Upper lobe of right lung (tissue), 1 donor: Measurements from ENCODE around the gene POLE. TPM values are rescaled to one million over a fixed set of nuclear protein-coding genes. Genes with fewer than 3 reads are reported as not detected.

ENCODE experiments used
- ATAC-seq: fragments of 200-7000 bp; cut with Tn5 transposase; one replicate; pipeline ENCODE4 v1.9.1; 2020; ENCODE audit warnings: mild to moderate bottlenecking, moderate library complexity
- DNase-seq: peaks from one replicate; pipeline ENCODE4 v3.0.0-alpha.2; 2020
- H3K27ac ChIP-seq: fragments of 200-600 bp; one replicate; pipeline ENCODE4 v1.8.0; 2022
- H3K27me3 ChIP-seq: fragments of 200-600 bp; one replicate; pipeline ENCODE4 v1.8.0; 2022; ENCODE audit warnings: mild to moderate bottlenecking
- H3K36me3 ChIP-seq: fragments of 200-600 bp; one replicate; pipeline ENCODE4 v1.8.0; 2022
- H3K4me1 ChIP-seq: fragments of 200-600 bp; one replicate; pipeline ENCODE4 v1.8.0; 2022
- H3K4me3 ChIP-seq: fragments of 200-600 bp; one replicate; pipeline ENCODE4 v1.8.0; 2022; ENCODE audit warnings: mild to moderate bottlenecking
- H3K9me3 ChIP-seq: fragments of 200-600 bp; one replicate; pipeline ENCODE4 v1.8.0; 2022
- CTCF ChIP-seq: fragments of 200-600 bp; IDR thresholded peaks from one replicate; pipeline ENCODE4 v1.8.0; 2022; ENCODE audit warnings: antibody characterized with exemption
- intact Hi-C: fragments of 100-400 bp; cut with DNase I; formaldehyde crosslinking; loops from one replicate; pipeline ENCODE4 v1.11.0; 2022
- total RNA-seq: library from RNA; stranded (reverse); fragmentation: NEBNext Ultra II Directional; extraction: Animal tissue kit (Norgen Biotek cat#: 25700); gene quantifications from one replicate; pipeline ENCODE4 v1.2.1, GENCODE V29; 2021
- donor health status: DM: no; HTN: yes; CAD: no; lungs with severe emphysema.

Gene POLE
- total RNA-seq, 1 donor from 2014 or later, result 23.5 TPM

GRCh38 chr12:132620899-132621656 lies 66.1 kb downstream of the POLE start:
- intact Hi-C loops, result no loop called here
- no peak for TF ChIP-seq CTCF
- Histone ChIP-seq H3K4me1 (peaks cover 5% of the 10 kb centered on the region), H3K36me3 (peaks cover 16% of the 10 kb centered on the region), H3K27me3 (peaks cover 21% of the 10 kb centered on the region), H3K4me3 (no peak overlapping the region), H3K9me3 (no peaks in the 10 kb centered on the region), H3K27ac (no peak overlapping the region)
- DNase-seq (no peak), ATAC-seq (no peak)

GRCh38 chr12:132620113-132620898 lies 66.8 kb downstream of the POLE start:
- DNase-seq, result no peak
- no peaks in the 10 kb centered on the region for H3K9me3 ChIP-seq

GRCh38 chr12:132619386-132620112 lies 67.6 kb downstream of the POLE start:
- DNase-seq (no peak), ATAC-seq (no peak)
- Histone ChIP-seq H3K9me3 (no peaks in the 10 kb centered on the region), H3K27ac (no peak overlapping the region), H3K4me3 (no peak overlapping the region), H3K36me3 (peaks cover 3% of the 10 kb centered on the region), H3K4me1 (peaks cover 5% of the 10 kb centered on the region), H3K27me3 (peaks cover 32% of the 10 kb centered on the region)
- intact Hi-C loops, result loop anchor here (10.0 kb wide), 1 partner anchor 195 kb away; no protein-coding TSS in a partner anchor
- no peak for TF ChIP-seq CTCF

More at GRCh38 chr12:132620113-132620898, 66.8 kb downstream of the POLE start:
- TF ChIP-seq CTCF, result no peak
- no peak overlapping the region for H3K4me3 ChIP-seq
- peaks cover 5% of the 10 kb centered on the region for H3K4me1 ChIP-seq
- no peak overlapping the region for H3K27ac ChIP-seq
- ATAC-seq, result no peak
- H3K27me3 ChIP-seq, result peaks cover 29% of the 10 kb centered on the region
- H3K36me3 ChIP-seq, result peaks cover 9% of the 10 kb centered on the region
- intact Hi-C loops, result no loop called here

- intact Hi-C loops, result loop anchor here (10.0 kb wide), 1 partner anchor 194 kb away; no protein-coding TSS in a partner anchor
- Histone ChIP-seq H3K9me3 (no peaks in the 10 kb centered on the region), H3K4me1 (peaks cover 5% of the 10 kb centered on the region), H3K4me3 (no peak overlapping the region), H3K36me3 (no peaks in the 10 kb centered on the region), H3K27me3 (peaks cover 32% of the 10 kb centered on the region), H3K27ac (no peak overlapping the region)
- TF ChIP-seq CTCF, result no peak
- no peak for DNase-seq
- ATAC-seq, result no peak
These were observed 68.1 kb downstream of the POLE start for GRCh38 chr12:132619071-132619385.

GRCh38 chr12:132618683-132619043 lies 68.5 kb downstream of the POLE start, which contains the start of gene P2RX2:
TSS of gene P2RX2 (plus strand) at chr12:132618776. CDS start at chr12:132618817, 41 bp downstream.
- H3K9me3 ChIP-seq, result no peaks in the 10 kb centered on the region
- ATAC-seq (no peak), DNase-seq (no peak)
- TF ChIP-seq CTCF, result no peak
- intact Hi-C loops, result loop anchor here (10.0 kb wide), 1 partner anchor 194 kb away; no protein-coding TSS in a partner anchor
- no peaks in the 10 kb centered on the region for H3K36me3 ChIP-seq
- H3K4me1 ChIP-seq, result peaks cover 5% of the 10 kb centered on the region
- peaks cover 32% of the 10 kb centered on the region for H3K27me3 ChIP-seq
- peak within 1 kb of the TSS; percentile 31 for H3K4me3 ChIP-seq
- H3K27ac ChIP-seq, result no peak within 1 kb of the TSS
